HG02678 (cell line): Measurements from ENCODE around the gene GSK3A.
A peak's percentile ranks its signal among the peaks of the same experiment; 100 is the strongest.

ENCODE experiments used
- ATAC-seq: cut with Tn5 transposase; IDR thresholded peaks from one replicate; pipeline ENCODE4 v1.9.1; 2021; ENCODE audit warnings: mild to moderate bottlenecking, moderate library complexity; ENCODE audit not compliant: unreplicated experiment

GSK3A gene

GRCh38 chr19:42232435-42232834 lies 10.0 kb downstream of the GSK3A start:
- ATAC-seq, result no peak

- ATAC-seq, result no peak
Observed at GRCh38 chr19:42230571-42230970, 11.8 kb downstream of the GSK3A start.

- no peak for ATAC-seq
Observed at GRCh38 chr19:42229855-42230351, 12.5 kb downstream of the GSK3A start.

DNA sequence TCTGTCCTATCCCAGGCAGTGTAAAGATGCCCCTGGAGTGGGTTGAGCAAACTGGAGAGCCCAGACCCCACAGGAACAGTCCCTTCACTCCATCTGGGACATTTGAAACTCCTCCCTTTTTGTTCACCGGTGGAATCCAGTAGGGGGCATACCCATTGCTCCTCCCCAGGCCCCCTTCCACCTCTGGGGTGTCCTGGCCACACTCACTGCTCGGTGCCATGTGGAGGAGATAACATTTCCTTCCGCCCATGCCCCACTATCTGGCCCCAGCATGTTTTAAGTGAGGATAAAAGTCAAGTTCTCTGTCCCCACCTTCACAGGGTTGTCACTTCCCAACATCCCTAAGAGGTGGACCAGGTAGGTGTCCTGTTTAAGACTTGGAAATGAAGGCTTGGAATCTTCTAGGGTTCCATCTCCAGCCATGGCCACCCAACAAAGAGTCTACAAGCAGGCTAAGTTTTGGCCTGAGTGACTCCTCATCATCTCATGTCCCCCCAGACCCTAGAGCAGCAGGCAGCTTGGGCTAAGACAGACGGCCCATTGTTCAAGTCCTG lies 13.0 kb downstream of the GSK3A start:
- no peak for ATAC-seq

- ATAC-seq, result no peak
Observed at GRCh38 chr19:42228641-42229040, 13.8 kb downstream of the GSK3A start.

GRCh38 chr19:42226886-42227285 lies 15.5 kb downstream of the GSK3A start:
- ATAC-seq, result no peak

GRCh38 chr19:42225718-42226292 lies 16.6 kb downstream of the GSK3A start:
- ATAC-seq, result no peak

- ATAC-seq, result no peak
Observed at GRCh38 chr19:42224940-42225717, 17.3 kb downstream of the GSK3A start.

- no peak for ATAC-seq
Observed at GRCh38 chr19:42220751-42221097, 21.7 kb downstream of the GSK3A start.

DNA sequence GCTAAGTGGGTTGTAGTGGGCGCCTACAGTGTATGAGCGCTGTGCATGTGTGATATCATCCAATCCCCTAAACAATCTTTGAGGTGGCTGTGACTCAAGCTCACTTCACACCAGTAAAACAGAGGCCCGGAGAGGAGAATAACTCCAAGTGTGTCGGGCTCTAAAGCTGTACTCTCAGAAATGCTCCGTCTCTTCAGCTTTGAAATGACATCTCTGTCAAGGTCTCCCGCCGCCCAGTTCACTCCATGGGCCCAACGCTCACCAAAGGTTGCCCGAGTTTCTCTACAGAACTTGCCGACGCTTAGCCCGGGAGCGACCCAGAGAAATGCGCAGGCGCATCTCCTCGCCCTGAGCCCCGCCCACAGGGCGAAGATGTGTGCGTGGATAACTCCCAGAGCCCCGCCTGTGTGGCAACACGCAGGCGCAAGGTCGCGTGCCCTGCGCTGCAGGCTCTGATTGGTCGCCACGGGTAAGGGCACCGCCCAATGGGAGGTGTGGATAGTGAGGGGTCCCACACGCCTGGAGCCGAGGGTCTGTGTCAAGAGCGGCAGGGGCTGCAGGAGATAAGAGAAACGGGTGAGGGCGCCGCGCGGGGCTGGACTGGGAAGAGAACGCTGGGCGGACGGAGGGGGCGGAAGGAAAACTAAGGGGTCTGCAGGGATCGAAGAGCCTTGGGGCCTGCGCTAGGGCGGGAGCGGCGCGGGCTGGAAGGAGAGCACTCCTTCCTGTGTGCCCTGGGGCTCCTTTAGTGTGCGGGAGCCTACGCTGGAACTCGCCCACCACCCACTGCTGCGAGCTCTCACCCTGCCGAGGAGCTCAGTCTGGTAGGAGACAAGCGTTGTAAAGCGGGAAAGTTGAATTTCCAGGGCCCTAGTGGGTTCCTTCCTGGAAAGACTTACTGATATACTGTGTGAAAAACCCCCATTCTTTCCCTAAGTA lies 22.3 kb downstream of the GSK3A start, which contains the start of gene ZNF526:
Gene ZNF526, plus strand, starts transcription at position 501 of the 939 bp plus-strand sequence. CDS start 4,092 bp downstream, outside the sequence.
- ATAC-seq, result peak; percentile 75

DNA sequence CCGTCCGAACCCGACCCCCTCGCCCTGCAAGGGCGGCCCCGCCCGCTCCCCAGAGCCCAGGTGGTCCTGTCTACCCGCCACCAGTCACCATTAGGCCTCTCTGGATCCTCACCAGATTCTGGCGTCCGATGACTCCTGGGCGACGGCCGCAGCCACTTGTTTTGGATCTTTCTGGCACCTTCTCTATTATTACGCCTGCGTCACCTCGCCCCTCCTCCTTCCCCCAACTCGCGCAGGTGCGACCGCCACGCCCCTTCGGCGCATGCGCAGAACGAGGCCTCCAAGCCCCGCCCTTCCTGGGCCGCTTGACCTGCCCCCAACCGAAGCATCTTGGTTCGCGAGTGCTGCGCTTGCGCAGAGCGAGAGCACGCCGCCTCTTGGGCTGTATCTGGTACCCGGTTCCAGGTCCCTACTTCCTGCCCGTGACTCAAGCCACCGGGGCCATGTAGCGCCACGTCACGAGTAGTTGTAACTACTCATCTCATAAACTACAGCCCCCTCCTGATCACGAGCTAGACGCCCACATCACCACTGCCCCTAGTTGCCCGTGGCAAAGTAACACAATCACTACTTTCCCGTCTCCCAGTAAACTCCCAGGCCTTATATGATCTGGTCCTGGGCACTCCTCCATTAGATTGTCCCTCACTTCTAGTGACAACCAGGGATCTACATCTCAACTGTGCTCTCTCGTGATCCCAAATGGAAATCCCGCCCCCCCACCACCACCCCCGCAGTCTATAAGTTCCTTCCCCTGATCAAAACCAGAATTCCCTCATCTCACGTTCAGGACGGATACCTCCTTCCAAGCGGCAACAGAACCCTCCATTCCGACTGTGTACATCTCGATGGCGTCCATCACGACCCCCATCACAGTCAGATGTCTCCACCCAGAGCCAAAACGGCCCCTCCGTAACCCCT lies 24.6 kb downstream of the GSK3A start, which contains the start of gene DEDD2:
Gene DEDD2, minus strand, starts transcription at position 158 of the 918 bp plus-strand sequence. CDS start 670 bp downstream, outside the sequence.
- peak; percentile 75 for ATAC-seq

- peak; percentile 0 for ATAC-seq
Observed at GRCh38 chr19:42216653-42217519, 25.5 kb downstream of the GSK3A start.

DNA sequence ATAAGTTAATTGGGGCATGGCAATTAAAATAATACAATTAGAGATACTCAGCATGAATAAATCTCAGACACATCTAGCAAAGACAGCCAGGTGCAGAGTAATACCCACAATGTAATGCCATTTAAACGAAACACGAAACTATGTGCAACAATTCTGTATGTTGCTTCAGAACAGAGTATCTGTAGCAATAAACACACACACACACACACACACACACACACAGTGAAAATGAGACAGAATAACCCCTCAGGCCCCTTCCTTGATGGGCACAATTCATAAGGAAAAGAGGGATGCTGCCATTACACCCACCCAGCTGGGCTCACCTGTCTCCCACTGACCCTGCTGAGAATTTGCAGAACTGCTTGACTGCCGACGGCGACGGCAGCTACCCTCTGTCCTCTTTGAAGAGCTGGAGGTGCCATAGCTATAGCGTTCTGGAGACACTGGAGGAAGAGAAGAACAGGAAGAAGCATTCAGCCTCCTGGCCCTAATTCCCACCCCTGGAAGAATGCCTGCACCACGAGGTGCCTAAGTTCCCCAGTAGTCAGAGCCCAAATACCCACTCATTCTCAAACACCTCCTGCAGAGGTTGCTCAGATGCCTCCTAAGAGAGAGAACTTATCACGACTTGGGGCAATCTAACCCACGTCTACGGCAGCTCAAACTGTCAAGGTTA lies 27.5 kb downstream of the GSK3A start:
- no peak for ATAC-seq

DNA sequence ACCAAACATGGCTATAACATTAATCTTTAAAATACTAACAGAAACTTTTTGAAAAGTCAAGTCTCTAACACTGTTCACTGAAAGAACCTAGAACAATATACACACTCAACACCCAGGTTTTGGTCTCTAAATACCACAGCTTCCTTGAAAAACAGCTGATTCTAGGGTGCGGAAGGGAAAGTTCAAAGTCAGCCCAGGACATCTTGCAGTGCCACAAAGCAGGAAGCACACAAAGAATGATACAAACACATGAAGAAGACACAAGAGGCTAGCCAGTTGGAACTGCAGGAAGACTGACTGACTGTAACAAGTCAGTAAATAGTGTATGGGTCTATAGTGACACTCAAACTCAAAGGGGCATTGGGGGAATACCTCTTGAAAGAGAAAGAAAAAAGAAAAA lies 29.5 kb downstream of the GSK3A start:
- ATAC-seq, result no peak

- no peak for ATAC-seq
Observed at GRCh38 chr19:42208612-42209011, 33.8 kb downstream of the GSK3A start.

GRCh38 chr19:42207767-42208271 lies 34.6 kb downstream of the GSK3A start:
- ATAC-seq, result no peak

DNA sequence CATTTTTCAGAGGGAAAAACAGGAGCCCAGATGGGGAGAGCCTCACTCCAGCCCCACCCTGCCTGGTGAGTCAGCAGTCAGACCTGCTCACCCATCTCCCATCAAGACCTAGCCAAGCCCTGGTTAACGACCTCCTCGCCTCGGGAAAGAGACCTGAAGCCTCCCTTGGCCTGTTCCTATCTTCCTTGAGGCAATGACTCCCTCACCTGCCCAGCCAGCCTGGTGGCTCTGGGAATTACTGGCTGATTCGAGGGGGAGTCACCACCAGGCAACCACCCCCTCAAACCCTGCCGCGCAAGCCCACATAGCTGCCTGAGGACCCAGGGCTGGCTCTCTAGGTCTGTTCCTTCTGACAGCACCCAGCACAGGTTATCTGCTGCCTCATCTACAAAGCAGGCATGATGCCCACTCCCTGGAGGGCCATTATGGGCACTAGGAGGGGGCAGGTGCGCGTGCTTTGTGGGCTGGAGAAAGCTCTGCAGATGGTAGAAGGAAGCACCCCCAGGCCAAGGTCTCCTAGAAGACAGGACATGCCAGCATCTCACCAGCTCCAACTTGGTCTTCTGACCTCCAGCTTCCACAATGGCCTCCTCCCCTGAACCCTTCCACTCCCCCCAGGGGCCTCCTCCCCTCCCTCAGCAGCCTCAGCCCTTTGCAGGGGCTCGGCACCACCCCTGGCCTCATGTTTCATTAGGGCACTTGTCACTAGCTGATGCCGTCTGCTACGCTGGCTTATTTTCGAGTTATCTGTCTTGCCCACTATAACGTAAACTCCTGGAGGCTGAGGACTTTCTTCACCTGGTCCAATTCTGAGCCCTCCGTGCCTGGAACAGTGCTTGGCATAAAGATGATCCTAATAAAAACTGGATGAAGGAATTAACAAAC lies 35.3 kb downstream of the GSK3A start:
- no peak for ATAC-seq
